Fibroblast of villous mesenchyme (primary cell): ENCODE results near the gene PFKP. TPM values are rescaled to one million over a fixed set of nuclear protein-coding genes. Genes with fewer than 3 reads are reported as not detected.

Experiments used
- DNase-seq: peaks from one replicate; pipeline ENCODE4 v3.0.0-alpha.2; 2010; ENCODE audit warnings: low read depth
- H3K4me3 ChIP-seq: 2 replicates; pipeline ENCODE4 v1.5.1; 2011; ENCODE audit warnings: low read depth, mild to moderate bottlenecking, low read length
- CTCF ChIP-seq: IDR thresholded peaks from 2 replicates; pipeline ENCODE4 v1.5.1; 2012; ENCODE audit warnings: low read depth, mild to moderate bottlenecking, low read length; ENCODE audit not compliant: insufficient read depth
- total RNA-seq: library from RNA; depleted of rRNA; stranded (reverse); fragments of >200 nt; gene quantifications from 2 replicates; pipeline ENCODE4 v1.2.3, GENCODE V29; 2012

Gene PFKP
- 120 and 145 TPM in 2 replicates for total RNA-seq

DNA sequence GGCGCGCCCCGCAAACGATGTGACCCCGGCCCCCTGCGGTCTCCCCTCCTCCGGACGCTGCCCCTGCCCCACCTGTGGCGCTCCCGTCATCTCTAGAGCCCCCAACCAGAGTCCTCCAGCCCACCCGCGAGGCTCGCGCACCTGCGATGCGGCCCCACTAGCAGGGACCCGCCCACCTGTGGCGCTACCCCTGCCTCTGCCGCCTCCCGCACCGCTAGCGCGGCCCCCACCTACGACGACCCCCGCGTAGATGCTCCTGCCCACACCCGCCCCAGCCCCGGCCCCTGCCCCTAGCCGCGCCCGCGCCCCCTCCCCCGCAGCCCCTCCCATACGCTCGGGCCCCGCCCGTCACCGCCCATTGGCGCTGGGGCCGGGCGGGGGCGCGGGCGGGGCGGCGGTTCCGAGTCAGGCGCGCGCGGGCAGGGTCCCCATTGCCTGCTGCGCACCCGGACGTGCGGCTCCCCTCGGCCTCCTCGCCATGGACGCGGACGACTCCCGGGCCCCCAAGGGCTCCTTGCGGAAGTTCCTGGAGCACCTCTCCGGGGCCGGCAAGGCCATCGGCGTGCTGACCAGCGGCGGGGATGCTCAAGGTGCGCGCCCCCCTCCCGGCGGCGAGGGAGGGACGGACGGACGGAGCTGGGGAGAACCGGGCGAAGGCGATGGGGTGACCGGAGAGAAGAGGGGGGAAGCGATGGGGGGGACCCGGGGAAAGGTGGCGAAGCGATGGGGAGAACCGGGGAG, at the start of gene PFKP:
Gene PFKP, plus strand, starts transcription at position 431 of the 741 bp plus-strand sequence. Its CDS starts 48 bp downstream, at position 479.
- H3K4me3 ChIP-seq, result peak within 1 kb of the TSS; percentile 79
- no peak for TF ChIP-seq CTCF
- no peak for DNase-seq

GRCh38 chr10:3018247-3018646, 49.1 kb upstream of the PFKP start:
- DNase-seq, result no peak
- TF ChIP-seq CTCF, result no peak
- no peak overlapping the region for H3K4me3 ChIP-seq

- no peak for DNase-seq
- TF ChIP-seq CTCF, result no peak
Observed at GRCh38 chr10:3020311-3020710, 47.0 kb upstream of the PFKP start.

DNA sequence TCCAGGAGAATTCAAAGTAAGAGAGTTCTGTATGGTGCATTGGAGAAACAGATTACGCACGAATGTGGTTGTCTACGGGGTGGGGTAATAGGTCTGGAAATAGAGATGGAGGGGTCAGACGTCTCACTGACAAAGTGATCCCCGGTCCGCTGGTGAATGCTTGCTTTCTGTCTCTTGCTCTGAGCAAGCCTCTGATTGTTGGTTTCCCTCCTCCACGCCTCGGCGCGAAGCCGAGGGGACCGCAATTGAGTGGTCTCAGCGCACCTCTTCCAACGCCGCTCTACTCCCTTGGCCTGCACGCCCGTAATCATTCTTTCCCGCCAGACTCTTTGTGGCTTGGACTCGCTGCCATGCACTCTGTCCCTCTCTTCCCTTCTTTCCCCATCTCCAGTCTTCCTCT, 46.5 kb upstream of the PFKP start:
- DNase-seq, result no peak
- no peak overlapping the region for H3K4me3 ChIP-seq
- TF ChIP-seq CTCF, result no peak

More at GRCh38 chr10:3020311-3020710, 47.0 kb upstream of the PFKP start:
- no peak overlapping the region for H3K4me3 ChIP-seq

DNA sequence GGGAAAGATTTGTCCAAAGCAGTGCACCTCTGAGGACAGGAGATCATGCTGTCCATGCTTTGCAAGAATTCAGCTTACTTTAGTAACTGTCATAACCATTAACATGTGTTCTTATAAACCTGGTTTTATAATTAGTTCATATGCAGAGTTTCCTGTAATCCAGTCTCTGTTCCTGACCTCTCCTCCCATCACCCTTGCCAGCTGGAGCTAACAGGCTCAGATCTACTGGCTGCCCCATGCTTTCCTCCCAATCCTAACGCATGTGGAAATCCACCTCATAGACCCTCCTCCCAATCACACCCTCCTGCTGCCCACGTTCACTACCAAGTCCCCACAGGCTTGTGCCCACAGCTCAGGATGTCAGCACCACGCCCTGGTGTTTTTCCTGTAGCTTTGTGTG, 45.3 kb upstream of the PFKP start:
- H3K4me3 ChIP-seq, result no peak overlapping the region
- no peak for TF ChIP-seq CTCF
- no peak for DNase-seq

DNA sequence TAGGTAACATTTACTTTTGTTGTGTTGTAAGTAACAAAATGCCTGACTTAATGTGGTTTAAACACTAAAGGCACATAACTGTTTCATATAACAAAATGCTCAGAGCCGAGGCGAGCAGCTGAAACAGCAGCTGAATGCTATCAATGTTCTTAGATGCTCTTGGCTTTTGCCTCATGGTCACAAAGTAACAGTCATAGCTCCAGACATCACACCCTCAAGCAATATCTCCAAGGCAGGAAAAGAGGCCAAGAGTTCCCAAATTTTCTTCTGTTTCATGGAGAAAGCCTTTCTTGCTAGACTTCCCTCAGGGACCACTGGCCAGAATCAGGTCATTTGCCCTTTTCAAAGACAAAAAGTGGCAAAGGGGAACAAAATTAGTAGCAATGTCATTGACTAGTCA, 43.5 kb upstream of the PFKP start:
- no peak for DNase-seq
- no peak for TF ChIP-seq CTCF
- no peak overlapping the region for H3K4me3 ChIP-seq

DNA sequence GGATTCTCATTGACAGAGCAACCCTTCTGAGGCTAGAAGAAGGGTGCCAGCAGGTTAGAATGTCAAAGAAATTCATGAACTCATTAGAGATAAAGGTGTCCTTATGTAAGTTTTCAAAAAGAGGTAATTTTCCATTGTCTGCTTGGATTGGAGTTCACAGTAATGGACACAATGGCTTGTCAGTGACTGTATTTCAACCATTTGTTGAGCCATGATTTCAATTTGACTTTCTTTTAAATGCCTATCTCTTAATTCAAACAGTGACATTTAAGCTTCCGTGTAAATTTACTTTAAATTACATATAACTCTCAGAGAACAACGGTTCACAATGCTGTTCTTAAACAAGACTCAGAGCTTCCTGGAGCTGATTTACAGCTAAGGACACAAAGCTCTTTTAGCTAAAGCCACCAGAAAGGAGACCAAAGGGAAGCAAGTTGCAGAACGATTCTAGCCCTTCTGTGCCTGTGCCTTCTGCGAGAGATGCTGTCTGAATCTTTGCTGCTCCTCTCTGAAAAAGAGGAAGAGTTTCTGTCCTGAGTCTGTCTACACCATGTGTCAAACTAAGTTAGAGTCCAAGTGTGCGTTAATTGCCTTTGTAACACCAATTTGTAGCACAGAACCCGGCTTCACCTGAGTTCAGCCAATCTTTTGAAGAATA, 42.2 kb upstream of the PFKP start:
- no peak overlapping the region for H3K4me3 ChIP-seq
- no peak for DNase-seq
- TF ChIP-seq CTCF, result no peak
